K562 treated with DMSO at 1 percent for 48 hours (cell line): ENCODE results near the gene S100A1. TPM values are rescaled to one million over a fixed set of nuclear protein-coding genes. Genes with fewer than 3 reads are reported as not detected.

ENCODE experiments used
- total RNA-seq: library from RNA; unstranded; fragments of 300-600 nt; gene quantifications from 2 replicates; pipeline ENCODE4 v1.2.3, GENCODE V29; 2022; ENCODE audit warnings: low replicate concordance; ENCODE audit errors: extremely low read depth

Gene S100A1
- total RNA-seq: not detected in 2 replicates

GRCh38 chr1:153627715-153628626, at the start of gene S100A1:
TSS of gene S100A1 (plus strand) at chr1:153628434. CDS start at chr1:153630522, 2,088 bp downstream.

GRCh38 chr1:153612755-153613331, 15.4 kb upstream of the S100A1 start, which contains the start of gene S100A16:
TSS of gene S100A16 (minus strand) at chr1:153613137. CDS start at chr1:153608151, 4,986 bp downstream.

GRCh38 chr1:153616144-153616916, 11.9 kb upstream of the S100A1 start, which contains the start of gene S100A14:
TSS of gene S100A14 (minus strand) at chr1:153616325. CDS start at chr1:153615858, 467 bp downstream.

GRCh38 chr1:153626904-153627714, 1.1 kb upstream of the S100A1 start, which contains the start of gene S100A13:
TSS of gene S100A13 (minus strand) at chr1:153627505. CDS start at chr1:153626472, 1,033 bp downstream.

GRCh38 chr1:153633754-153634665, 5.8 kb downstream of the S100A1 start, which contains the start of gene CHTOP:
TSS of gene CHTOP (plus strand) at chr1:153634066. CDS start at chr1:153636589, 2,523 bp downstream.

GRCh38 chr1:153658400-153659174, 30.4 kb downstream of the S100A1 start, which contains the start of gene SNAPIN:
TSS of gene SNAPIN (plus strand) at chr1:153658703. CDS start at chr1:153658744, 41 bp downstream.

GRCh38 chr1:153670859-153671627, 42.8 kb downstream of the S100A1 start, which contains the start of gene ILF2:
TSS of gene ILF2 (minus strand) at chr1:153670993. CDS start at chr1:153670922, 71 bp downstream.

GRCh38 chr1:153678519-153679336, 50.5 kb downstream of the S100A1 start, which contains the start of gene NPR1:
TSS of gene NPR1 (plus strand) at chr1:153678688. CDS start at chr1:153679109, 421 bp downstream.

Other genes with a start within 250 kb of the S100A1 start
- gene S100A8, start 237.4 kb upstream of the S100A1 start, total RNA-seq: not detected in 2 replicates
- not detected in 2 replicates for gene S100A7A, start 211.9 kb upstream of the S100A1 start, total RNA-seq
- not detected in 2 replicates for gene S100A7, start 167.8 kb upstream of the S100A1 start, total RNA-seq
- not detected in 2 replicates for gene S100A6, start 92.4 kb upstream of the S100A1 start, total RNA-seq
- not detected in 2 replicates for gene S100A5, start 87.5 kb upstream of the S100A1 start, total RNA-seq
- gene S100A4, start 82.6 kb upstream of the S100A1 start, total RNA-seq: not detected in 2 replicates
- not detected in 2 replicates for gene S100A3, start 79.2 kb upstream of the S100A1 start, total RNA-seq
- not detected in 2 replicates for gene S100A2, start 62.6 kb upstream of the S100A1 start, total RNA-seq
- gene S100A16, start 15.3 kb upstream of the S100A1 start, total RNA-seq: not detected in 2 replicates
- gene S100A14, start 12.1 kb upstream of the S100A1 start, total RNA-seq: not detected in 2 replicates
- not detected in 2 replicates for gene S100A13, start 929 bp upstream of the S100A1 start, total RNA-seq
- gene CHTOP, start 5.6 kb downstream of the S100A1 start, total RNA-seq: not detected in 2 replicates
- not detected in 2 replicates for gene SNAPIN, start 30.3 kb downstream of the S100A1 start, total RNA-seq
- not detected in 2 replicates for gene ILF2, start 42.6 kb downstream of the S100A1 start, total RNA-seq
- gene NPR1, start 50.3 kb downstream of the S100A1 start, total RNA-seq: not detected in 2 replicates
- not detected in 2 replicates for gene INTS3, start 99.6 kb downstream of the S100A1 start, total RNA-seq
- not detected in 2 replicates for gene SLC27A3, start 147.0 kb downstream of the S100A1 start, total RNA-seq